EL (cell line): ENCODE data around the gene UBE4B.
A peak's percentile ranks its signal among the peaks of the same experiment; 100 is the strongest.
"Not testable (repeated sequence)": the region's sequence is repeated elsewhere in the genome, so short reads cannot be mapped to it uniquely, and the experiment has no call there.

Experiments used
- DNase-seq: peaks from one replicate; pipeline ENCODE4 v3.0.0-alpha.2; 2016

Gene UBE4B

DNA sequence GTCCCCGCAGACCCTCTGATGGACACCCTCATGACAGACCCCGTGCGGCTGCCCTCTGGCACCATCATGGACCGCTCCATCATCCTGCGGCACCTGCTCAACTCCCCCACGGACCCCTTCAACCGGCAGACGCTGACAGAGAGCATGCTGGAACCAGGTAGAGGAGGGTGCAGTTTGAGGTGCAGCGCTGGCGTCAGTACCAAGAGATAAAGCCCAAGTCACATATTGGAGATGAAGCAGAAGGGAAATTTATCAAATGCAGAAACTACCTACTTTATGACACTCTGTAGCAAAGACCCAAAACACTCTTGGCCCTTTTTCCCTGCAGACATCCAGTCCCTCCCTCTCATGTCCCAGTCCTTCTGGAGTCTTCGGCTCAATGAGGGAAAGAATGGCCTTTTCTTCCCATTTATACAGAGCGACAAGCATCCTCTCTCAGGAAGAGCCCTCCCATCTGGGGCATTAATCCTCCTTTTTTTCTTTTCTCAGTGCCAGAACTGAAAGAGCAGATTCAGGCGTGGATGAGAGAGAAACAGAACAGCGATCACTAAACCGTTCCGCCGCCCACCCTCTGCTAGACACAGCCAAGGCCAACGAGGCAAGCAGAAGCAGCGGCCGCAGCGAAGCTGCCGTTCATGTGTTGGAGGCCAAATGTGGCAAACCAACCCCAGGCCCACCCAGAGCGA, 146.8 kb downstream of the UBE4B start:
- DNase-seq = no peak

DNA sequence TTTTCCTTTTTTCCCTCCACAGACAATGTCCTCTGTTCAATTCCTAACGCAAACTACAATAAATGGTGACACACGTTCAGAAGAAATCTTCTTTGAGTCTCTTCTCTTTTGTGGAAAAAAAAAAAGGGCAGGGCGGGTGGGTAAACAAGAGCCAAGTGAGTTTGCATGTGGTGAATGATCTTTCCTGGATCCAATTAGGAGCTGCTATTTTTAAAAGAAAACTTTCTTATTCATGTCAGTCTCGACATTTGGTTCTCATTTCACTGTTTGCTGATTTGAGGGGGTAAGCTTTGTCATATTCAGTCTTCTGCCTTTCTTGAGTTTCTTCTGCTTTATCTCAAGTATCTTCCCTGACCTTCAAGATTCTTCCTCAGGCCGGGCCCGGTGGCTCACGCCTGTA, 148.4 kb downstream of the UBE4B start:
- DNase-seq = no peak

DNA sequence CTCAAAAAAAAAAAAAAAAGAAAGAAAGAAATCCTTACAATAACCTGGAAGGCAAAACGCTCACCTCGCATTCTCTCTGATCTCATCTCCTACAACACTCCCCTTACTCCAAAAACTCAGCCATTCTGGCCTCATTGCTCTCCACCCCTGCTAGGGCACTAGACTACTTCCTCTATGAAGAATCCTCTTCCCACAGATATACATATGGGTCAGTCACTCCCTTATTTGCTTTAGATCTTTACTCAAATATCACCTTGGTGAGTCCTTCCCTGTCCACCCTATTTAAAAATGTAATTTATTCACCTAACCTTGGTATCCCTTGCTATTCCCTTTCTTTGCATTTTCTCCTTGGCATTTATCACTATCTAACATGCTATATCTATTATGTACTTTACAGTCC, 153.0 kb downstream of the UBE4B start:
- DNase-seq = no peak

DNA sequence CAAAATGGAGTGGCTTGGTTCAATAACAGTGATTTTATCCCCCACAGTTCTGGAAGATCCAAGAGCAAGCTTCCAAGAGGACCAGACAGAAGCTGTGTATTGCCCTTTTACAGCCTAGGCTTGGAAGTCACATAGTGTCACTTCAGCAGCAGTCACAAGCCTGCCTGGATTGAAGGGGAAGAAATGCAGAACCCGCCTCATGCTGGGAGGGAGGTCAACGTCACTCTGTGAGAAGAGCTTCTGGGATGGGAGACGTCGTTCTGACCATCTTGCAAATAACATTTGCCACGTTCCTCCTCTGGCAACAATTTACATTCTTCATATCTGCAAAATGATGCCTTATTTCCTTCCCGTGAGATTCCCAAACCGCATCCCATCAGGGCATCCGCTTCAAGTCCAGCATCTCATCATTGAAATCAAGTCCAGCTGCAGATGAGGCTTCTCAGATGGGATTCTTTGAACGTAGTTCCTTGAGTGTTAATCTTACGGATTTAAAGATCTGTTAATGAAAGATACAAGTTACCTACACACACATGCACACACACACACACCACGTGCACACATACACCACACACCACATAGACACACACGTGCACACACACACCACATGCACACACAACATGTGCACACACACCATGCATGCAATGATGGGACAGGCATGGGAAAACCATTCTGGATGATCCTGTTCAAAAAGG, 153.7 kb downstream of the UBE4B start:
- DNase-seq = no peak

DNA sequence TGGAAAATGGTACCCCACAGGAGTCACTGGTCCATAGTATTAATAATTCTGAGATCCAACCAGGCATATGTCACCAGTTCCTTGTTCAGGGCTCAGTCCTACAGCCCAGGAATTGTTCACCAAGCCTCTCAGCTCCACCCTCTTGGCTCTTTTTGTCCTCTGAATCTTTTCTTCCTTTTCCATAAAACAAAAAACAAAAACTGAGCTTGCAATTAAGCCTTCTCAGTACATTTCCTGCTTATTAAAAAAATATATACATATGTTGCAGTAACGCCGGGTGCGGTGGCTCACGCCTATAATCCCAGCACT, 154.2 kb downstream of the UBE4B start:
- DNase-seq = no peak

DNA sequence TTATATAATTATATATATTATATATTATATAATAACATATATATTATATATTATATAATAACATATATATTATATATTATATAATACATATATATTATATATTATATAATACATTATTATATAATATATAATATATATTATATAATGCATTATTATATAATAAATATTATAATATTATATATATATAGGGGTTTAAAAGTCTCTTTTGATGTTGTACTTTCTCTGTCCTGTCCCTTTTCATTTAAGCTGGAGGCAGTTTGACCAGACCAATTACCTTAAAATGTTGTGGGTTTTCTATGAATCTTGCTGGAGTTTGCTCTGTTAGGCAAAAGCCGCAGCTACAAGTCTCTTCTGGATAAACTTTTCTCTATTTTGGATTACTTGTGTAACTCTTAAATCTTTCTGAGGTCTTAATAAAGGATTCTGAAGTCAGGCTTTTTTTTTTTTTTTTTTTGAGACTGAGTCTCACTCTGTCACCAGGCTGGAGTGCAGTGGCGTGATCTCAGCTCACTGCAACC, 155.4 kb downstream of the UBE4B start:
- no peak for DNase-seq

DNA sequence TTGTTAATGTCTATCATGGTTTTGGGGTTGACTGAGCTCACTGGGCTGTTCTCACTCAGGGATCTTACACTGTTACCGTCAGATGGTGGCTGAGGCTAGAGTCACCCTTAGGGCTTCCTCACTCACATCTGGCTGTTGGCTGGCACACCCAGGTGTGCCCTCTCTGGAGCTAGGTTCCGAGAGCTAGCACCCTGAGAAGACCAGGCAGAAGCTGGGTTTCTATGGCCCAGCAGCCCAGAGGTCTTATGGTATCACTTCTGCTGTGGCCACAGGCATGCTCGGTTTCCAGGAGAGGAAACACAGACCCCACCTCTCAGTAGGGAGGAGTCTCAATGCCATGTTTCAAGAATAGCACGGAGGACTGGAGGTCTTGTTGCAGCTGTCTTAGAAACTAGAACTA, 156.9 kb downstream of the UBE4B start:
- DNase-seq = no peak

DNA sequence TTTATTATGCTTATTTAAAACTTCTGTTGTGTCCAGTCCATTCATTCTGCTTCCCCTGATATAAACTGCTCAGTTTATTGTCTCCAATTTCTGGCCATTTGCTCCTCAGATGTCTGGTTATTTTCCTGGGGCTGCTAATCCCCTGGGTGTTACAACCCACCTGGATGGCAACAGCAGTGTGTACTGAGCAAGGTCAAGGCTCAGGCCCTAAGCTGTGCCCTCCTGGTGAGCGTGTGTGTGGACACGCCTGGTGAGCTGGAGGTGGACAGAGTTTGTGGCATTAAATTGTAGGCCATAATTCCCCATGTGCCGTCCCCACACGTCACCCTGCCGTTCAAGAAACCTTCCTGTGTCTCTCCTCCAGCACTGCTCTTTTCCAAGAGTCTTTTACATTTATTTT, 159.5 kb downstream of the UBE4B start:
- DNase-seq = no peak

DNA sequence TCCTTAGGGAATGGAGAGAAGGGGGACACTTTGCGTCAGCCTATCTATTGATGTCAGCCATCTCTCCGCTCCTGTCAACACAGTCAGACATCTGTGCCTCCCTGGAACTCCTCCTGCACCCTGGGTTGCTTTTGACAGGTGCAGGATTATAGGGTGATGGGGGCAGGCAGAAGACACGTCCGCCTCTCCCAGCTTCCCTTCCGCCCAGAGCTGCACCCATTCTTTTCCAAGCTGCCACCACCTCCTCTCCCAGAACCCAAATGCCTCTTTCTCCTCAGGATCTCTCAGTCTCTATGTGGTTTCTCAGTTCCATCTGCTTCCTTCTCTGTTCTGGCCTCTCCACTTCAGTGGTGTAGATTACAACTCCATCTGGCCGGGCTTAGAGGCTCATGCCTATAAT, 160.5 kb downstream of the UBE4B start:
- no peak for DNase-seq

DNA sequence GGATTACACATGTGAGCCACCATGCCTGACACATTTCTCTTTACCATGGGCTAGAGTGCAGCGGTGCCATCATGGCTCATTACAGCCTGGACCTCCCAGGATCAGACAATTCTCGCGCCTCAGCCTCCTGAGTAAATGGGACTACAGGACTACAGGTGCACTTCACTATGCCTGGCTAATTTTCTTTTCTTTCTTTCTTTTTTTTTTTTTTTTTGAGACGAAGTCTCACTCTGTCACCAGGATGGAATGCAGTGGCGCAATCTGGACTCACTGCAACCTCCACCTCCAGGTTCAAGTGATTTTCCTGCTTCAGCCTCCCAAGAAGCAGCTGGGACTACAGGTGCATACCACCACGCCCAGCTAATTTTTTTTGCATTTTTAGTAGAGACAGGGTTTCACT, 162.8 kb downstream of the UBE4B start:
- peak; percentile 65 for DNase-seq

DNA sequence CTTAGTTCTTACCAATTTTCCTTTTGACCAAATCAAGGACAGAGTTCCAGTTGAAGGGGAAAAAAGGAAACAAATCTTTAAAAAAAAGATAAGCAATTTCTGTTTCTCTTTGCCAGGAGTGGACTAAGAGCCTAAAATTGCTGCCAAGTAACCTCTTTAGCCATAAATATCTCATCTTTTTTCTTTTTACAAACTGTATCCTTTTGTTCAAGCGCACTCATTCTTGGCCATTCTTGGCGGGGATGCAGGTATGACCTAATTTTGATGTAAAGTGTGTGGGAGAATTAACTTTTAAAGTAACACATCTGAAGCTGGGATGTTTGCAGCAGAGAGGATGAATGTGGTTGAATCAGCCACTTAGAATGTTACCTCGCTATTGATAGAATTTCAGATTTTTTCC, 164.2 kb downstream of the UBE4B start:
- DNase-seq = no peak

DNA sequence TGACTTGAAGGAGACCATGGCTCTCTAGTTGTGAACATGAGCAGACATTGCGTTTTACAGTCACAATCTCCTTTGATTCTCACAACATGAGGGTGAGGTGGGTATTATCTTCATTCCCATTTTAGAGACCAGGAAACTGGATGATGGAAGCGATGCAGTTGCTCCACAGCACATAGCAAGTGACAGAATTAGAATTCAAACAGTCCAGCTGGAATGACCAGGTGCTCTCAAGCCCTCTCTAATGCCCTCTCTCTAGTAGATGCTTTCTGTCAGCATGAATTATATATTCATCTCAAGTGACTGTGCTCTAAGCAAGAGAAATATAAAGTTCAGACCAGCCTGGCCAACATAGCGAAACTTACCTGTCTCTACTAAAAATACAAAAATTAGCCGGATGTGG, 167.9 kb downstream of the UBE4B start:
- no peak for DNase-seq

DNA sequence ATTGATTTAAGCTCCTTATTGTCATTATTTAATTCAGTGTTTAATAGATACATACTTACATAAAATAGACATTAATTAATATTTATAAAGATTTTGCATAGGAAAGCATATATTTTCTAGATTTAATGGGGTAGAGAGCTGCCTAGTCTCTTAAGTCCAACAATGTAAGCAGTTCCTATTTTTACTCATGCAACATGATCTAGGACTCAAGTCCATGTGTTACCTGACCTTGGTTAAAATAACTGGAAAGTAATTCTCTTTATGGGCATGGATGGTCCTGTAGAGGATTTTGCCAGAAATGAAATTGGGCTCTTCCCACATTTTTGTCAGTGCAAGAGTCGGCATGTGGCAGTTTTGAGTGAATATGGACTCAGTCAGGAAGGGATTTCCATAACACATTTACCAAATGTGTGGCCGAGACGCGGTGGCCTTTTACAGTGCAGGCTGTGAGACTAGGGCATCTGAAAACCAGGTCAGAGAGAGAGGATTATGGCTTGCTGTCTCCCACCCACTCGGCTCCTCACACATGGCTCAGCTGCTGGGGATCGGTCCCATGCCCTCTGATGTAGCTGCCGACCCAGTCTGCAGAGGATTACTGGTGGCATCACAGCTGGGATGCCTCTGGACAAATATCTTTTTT, 171.4 kb downstream of the UBE4B start:
- no peak for DNase-seq

DNA sequence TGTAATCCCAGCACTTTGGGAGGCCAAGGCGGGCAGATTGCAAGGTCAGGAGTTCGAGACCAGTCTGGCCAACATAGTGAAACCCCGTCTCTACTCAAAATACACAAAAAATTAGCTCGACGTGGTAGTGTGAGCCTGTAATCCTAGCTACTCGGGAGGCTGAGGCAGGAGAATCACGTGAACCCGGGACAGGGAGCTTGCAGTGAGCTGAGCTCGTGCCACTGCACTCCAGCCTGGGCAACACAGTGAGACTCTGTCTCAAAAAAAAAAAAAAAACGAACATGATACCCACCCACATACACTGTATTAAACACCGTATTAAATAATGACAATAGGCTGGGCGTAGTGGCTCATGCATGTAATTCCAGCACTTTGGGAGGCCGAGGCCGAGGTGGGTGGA, 172.4 kb downstream of the UBE4B start:
- not testable (repeated sequence) for DNase-seq

DNA sequence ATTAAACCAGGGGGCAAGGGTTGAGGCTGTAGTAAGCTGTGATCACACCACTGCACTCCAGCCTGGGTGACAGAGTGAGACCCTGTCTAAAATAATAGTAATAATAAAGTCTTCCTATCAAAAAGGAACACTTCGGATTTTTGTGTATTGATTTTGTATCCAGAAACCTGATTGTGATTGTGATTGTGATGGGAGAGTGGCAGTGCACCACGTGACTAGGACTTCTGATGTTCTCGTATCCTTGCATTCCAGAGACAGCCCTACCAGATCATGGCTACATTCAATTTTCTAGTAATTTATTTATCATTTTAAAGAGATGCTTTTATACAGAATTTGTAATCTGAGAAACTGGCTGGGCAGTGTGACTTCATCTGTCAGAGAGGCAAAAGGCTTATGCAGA, 175.1 kb downstream of the UBE4B start:
- no peak for DNase-seq

DNA sequence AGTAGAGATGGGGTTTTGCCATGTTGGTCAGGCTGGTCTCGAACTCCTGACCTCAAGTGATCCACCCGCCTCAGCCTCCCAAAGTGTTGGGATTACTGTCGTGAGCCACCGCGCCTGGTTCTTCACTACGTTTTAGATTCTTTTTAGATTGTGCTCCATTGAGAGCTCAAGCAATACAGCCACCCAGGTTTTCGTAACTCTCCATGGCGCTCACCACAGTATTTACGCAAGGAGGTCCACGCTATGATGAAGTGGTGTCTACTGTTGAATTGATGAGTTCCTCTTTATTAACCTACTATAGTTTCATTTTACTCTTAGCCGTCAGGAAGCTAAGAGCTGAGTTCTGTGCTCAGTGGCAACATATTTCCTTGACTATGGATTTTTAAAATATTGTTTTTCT, 175.8 kb downstream of the UBE4B start:
- DNase-seq = no peak

DNA sequence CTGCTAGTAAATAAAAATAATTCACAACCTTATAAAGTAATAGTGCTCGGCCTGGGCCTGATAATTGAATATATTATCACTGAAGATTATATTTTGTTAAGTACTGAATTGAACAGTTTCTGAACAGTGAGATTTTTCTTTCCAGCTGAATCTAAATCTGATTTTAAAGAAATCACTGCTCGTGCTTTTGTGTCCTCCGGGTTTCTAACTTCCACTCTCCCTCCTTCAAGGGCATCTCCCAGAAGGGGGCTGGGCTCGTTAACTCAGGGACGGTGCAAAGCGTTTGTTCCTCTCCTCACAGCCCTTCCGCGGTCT, 176.8 kb downstream of the UBE4B start:
- no peak for DNase-seq

DNA sequence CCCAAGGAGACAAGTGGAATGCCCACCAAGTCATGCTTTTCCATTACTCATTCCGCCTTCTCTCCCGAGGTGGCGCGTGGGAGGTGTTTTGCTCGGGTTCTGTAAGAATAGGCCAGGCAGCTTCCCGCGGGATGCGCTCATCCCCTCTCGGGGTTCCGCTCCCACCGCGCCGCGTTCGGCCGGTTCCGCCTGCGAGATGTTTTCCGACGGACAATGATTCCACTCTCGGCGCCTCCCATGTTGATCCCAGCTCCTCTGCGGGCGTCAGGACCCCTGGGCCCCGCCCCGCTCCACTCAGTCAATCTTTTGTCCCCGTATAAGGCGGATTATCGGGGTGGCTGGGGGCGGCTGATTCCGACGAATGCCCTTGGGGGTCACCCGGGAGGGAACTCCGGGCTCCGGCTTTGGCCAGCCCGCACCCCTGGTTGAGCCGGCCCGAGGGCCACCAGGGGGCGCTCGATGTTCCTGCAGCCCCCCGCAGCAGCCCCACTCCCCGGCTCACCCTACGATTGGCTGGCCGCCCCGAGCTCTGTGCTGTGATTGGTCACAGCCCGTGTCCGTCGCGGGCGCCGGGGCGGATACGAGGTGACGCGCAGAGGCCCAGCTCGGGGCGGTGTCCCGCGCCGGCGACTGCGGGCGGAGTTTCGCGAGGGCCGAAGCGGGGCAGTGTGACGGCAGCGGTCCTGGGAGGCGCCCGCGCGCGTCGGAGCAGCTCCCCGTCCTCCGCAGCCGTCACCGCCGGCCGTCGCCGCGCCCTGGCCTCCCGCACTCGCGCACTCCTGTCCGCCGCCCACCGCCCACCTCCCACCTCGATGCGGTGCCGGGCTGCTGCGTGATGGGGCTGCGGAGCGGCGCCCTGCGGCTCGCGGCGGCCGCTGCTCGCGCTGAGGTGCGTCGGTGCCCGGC, 177.4 kb downstream of the UBE4B start, which contains the start of gene KIF1B:
Gene KIF1B, plus strand, starts transcription at position 666 of the 906 bp plus-strand sequence. CDS start 21,759 bp downstream, outside the sequence.
- DNase-seq = peak; percentile 98

DNA sequence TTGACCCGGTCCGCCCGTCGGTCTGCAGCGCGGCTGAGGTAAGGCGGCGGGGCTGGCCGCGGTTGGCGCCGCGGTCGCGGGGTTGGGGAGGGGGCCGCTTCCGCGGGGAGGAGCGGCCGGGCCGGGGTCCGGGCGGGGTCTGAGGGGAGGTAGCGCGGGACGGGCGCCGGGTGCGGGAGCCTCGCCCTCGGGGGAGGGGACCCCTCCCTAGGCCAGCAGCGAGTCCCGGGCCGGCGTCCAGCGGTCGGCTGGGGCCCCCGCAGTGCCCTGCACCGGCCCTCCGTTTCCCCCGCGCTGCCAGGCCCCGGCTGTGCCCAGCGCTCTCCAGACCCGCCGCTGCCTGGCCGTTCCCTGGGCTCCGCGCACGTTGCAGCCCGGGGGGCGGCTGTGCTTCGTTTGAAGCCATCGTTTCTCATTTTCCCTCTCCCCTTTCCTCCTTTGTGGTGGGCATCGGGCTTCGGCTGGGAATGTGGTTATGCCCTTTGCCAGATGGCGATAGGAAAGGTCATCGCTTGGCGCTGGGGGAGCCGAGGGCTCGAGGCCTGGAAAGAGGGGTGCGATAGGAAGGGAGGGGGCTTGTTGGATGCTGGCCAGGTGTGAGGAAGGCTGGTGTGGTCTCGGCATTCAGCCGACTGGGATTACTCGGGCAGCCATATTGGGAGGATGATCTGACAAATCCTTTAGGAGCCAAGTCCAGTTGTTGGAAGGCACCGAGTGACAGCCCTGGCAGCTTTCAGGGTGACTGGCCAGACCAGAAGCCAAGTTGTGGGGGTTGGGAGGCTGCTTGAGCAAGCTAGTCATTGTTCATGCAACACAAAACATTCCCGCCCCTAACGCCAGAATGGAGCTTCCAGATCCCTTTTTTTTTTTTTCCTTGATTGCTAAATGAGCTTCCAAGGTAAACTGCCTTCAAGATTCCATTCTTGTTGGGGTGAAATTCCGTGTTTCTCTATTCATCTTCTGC, 178.4 kb downstream of the UBE4B start:
- peak; percentile 95 for DNase-seq

DNA sequence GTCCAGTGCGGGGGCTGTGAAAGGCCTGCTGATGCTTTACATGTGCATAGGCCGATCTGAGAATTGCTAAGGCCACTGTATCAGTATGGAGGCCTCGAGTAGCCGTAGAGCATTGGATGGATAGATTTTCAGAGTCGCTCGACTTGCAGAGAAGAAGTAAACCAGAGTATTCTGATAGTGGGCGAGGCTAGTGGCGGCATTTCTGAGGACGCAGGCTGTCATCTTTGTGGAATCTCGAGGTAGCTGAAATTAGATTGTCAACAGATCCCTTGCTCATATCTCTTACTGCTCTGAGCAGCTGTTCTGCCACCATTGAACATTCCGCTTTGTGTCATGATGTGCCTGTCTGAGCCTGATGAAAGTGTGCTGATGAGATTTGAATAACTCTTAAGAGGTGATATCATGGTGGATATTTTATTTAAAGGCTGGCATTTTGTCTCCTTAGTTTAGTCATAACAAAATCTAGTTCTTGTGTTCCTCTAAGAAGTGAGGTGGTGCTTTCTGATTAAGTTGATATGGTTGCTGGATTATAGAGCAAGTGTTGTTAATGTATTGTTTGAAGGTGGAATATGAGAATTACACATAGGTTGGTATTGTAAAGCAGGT, 179.2 kb downstream of the UBE4B start:
- peak; percentile 66 for DNase-seq

DNA sequence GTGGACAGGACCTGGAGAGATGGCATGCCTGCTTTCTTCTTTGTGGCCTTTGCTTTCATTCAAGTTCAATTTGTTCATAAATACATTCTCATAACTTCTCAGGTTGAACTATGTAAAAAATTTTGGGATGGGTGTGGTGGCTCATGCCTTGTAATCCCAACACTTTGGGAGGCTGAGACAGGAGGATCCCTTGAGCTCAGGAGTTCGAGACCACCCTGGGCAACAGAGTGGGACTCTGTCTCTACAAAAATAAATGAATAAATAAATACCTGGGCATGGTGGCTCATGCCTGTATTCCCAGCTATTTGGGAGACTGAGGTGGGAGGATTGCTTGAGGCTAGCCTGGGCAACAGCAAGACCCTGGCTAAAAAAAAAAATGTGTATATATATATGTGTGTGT, 179.7 kb downstream of the UBE4B start:
- DNase-seq = no peak
